CD4-positive, alpha-beta T cell treated with Interleukin-21 for 1 hour (primary cell): ENCODE results near the gene HPDL.
A peak's percentile ranks its signal among the peaks of the same experiment; 100 is the strongest.
"Not testable (repeated sequence)": the region's sequence is repeated elsewhere in the genome, so short reads cannot be mapped to it uniquely, and the experiment has no call there.

Experiments
- DNase-seq: peaks from one replicate; pipeline ENCODE4 v3.0.0-alpha.2; 2020

The HPDL gene

GRCh38 chr1:45354838-45355237 lies 28.1 kb downstream of the HPDL start:
- no peak for DNase-seq

- no peak for DNase-seq
Observed at GRCh38 chr1:45355683-45356082, 29.0 kb downstream of the HPDL start.

- DNase-seq = no peak
Observed at GRCh38 chr1:45356186-45356585, 29.5 kb downstream of the HPDL start.

- peak; percentile 64 for DNase-seq
Observed at GRCh38 chr1:45359882-45360513, 33.3 kb downstream of the HPDL start.

GRCh38 chr1:45360981-45361380 lies 34.3 kb downstream of the HPDL start:
- not testable (repeated sequence) for DNase-seq

GRCh38 chr1:45364294-45364693 lies 37.6 kb downstream of the HPDL start:
- no peak for DNase-seq

GRCh38 chr1:45365051-45365450 lies 38.4 kb downstream of the HPDL start:
- no peak for DNase-seq

GRCh38 chr1:45370575-45370974 lies 43.9 kb downstream of the HPDL start:
- no peak for DNase-seq

- no peak for DNase-seq
Observed at GRCh38 chr1:45373573-45373972, 46.9 kb downstream of the HPDL start.

- DNase-seq = no peak
Observed at GRCh38 chr1:45375104-45376090, 48.7 kb downstream of the HPDL start.

GRCh38 chr1:45378184-45378583 lies 51.5 kb downstream of the HPDL start:
- no peak for DNase-seq
